T-helper 2 cell treated with Interferon-gamma antibody and Interleukin-4, amounts not matched to agents 100 ng/mL and 5 ng/mL, for 36 hours (primary cell): Measurements from ENCODE around the gene EMB. TPM values are rescaled to one million over a fixed set of nuclear protein-coding genes. Genes with fewer than 3 reads are reported as not detected.
"Not testable (repeated sequence)": the region's sequence is repeated elsewhere in the genome, so short reads cannot be mapped to it uniquely, and the experiment has no call there.

Experiments
- intact Hi-C: fragments of 100-400 bp; cut with micrococcal nuclease; formaldehyde crosslinking; loops from one replicate; pipeline ENCODE4 v1.15.1; 2023
- total RNA-seq: library from RNA; stranded (reverse); gene quantifications from 2 replicates; pipeline ENCODE4 v1.2.3, GENCODE V29; 2022

The EMB gene
- total RNA-seq, 1 donor from 2014 or later: 138 TPM

GRCh38 chr5:50421184-50421950 is 19.7 kb downstream of the EMB start:
- intact Hi-C loops: not testable (repeated sequence)

DNA sequence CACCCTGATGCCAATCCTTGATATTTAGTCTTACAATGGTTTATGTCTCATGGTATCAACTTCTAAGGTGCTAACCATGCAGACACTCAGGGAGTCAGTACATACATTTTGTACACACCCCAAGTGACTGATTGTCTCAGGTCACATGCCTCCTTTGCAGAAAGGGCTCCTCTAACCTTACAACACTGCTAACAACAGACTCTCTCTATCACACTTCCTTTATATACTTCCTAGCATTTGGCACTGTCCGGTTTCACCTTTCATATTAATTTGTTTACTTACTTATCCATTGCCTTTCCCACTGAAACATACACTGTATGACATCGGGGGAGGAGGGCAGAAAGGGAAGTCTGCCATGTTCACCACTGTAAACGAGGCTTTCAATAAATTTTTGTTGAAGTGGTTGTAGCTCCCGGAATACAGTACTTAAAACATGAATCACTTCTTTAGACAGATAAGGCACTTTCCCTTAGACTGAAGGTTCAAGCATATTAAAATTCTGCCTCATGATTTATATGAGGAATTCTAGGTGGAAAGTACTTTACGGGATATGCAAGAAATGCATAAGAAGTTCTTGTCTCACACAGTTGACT is 20.6 kb downstream of the EMB start:
- intact Hi-C loops: no loop called here

DNA sequence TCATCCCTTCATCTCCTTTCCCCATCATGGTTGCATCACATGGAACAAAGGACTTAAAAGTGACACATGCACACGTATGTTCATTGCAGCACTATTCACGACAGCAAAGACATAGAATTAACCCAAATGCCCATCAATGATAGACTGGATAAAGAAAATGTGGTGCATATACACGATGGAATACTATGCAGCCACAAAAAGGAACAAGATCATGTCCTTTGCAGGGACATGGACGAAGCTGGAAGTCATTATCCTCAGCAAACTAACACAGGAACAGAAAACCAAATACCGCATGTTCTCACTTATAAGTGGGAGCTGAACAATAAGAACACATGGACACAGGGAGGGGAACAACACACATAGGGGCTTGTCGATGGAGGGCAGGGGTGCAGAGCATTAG is 21.4 kb downstream of the EMB start:
- intact Hi-C loops: not testable (repeated sequence)

DNA sequence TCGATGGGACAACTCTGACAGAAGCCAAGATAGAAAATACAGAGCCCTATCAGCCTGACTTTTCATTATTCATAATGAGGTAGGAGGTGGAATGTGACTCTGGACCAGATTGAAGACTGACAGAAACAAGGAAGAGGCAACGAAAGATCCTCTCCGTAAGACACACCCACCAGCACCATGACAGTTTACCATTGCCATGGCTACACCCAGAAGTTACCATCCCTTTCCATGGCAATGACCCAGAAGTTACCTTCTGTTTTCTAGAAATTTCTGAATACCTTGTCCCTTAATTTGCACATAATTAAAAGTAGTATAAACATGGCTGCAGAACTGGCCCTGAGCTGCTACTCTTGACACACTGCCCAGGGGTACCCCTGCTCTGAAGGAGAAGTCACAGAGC is 24.5 kb downstream of the EMB start:
- intact Hi-C loops: not testable (repeated sequence)

GRCh38 chr5:50415912-50416311 is 25.2 kb downstream of the EMB start:
- intact Hi-C loops: no loop called here

- intact Hi-C loops: not testable (repeated sequence)
Measured at GRCh38 chr5:50410932-50411331, 30.2 kb downstream of the EMB start.

- intact Hi-C loops: no loop called here
Measured at GRCh38 chr5:50406877-50407276, 34.2 kb downstream of the EMB start.

DNA sequence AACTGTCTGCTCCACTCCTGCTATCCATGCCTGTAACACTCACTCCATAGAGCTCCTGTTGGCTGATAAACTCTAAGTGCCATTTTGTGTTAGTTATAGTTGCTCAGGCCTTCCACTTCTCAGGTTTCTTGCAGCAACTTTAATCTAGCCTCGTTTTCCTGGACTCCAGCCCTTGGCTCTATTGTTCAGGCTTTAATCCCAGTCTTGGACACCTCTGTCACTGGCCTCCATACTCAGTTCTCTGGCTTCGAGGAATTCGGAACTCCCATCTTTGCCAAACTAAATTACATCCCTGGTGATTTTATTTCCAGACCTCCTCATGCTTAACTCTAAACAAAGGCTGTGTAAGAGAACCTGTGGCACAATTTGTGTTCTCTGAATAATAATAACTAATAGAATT is 39.8 kb downstream of the EMB start:
- intact Hi-C loops: no loop called here

- intact Hi-C loops: not testable (repeated sequence)
Measured at GRCh38 chr5:50393925-50394609, 47.0 kb downstream of the EMB start.

DNA sequence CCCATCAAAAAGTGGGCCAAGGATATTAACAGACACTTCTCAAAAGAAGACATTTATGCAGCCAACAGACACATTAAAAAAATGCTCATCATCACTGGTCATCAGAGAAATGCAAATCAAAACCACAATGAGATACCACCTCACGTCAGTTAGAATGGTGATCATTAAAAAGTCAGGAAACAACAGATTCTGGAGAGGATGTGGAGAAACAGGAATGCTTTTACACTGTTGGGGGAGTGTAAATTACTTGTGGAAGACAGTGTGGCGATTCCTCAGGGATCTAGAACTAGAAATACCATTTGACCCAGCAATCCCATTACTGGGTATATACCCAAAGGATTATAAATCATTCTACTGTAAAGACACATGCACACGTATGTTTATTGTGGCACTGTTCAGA is 48.8 kb downstream of the EMB start:
- intact Hi-C loops: not testable (repeated sequence)

- intact Hi-C loops: not testable (repeated sequence)
Measured at GRCh38 chr5:50384381-50384780, 56.7 kb downstream of the EMB start.

GRCh38 chr5:50376696-50377095 is 64.4 kb downstream of the EMB start:
- intact Hi-C loops: not testable (repeated sequence)

GRCh38 chr5:50369287-50370033 is 71.6 kb downstream of the EMB start:
- intact Hi-C loops: not testable (repeated sequence)

GRCh38 chr5:50365426-50366251 is 75.4 kb downstream of the EMB start:
- intact Hi-C loops: no loop called here

DNA sequence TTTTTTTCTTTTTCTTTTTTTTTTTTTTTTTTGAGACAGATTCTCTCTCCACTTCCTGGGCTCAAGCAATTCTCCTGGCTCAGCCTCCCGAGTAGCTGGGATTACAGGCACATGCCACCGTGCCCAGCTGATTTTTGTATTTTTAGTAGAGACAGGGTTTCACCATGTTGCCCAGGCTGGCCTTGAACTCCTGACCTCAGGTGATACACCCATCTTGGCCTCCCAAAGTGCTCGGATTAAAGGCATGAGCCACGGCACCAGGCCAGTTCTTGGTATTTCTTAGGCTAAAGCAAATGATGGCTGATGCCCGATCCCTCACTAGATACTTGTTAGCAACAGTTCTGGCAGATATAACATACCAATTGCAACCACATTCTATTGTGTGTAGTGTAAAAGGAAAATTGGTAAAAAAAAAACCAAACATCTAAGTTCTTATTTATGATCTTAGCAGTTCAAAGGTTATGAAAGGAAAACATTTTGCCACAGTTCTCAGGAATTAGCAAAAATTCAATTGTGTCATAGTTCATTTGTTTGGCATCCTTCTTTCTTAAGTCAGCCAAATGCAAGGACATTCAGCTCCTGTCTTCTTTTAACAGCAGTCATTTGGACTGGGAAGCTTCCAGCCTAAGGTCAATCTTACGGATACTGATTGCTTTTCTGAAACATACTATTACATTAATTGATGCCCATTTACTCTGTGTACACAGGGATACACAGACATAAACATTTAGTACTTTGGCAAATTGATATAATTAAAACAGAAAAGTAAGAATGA is 76.4 kb downstream of the EMB start:
- intact Hi-C loops: not testable (repeated sequence)

- intact Hi-C loops: no loop called here
Measured at GRCh38 chr5:50359187-50359586, 81.9 kb downstream of the EMB start.

- intact Hi-C loops: no loop called here
Measured at GRCh38 chr5:50352382-50352781, 88.7 kb downstream of the EMB start.
